ENCODE measurements around the gene SMAD5. TPM values are rescaled to one million over a fixed set of nuclear protein-coding genes. Genes with fewer than 3 reads are reported as not detected.

The SMAD5 gene
- total and polyA plus RNA-seq, 2 of the 8 experiments (the other 6 are each of a cell fraction or from before 2014, with no cell fraction given), result 30.2 to 60.5 TPM

DNA sequence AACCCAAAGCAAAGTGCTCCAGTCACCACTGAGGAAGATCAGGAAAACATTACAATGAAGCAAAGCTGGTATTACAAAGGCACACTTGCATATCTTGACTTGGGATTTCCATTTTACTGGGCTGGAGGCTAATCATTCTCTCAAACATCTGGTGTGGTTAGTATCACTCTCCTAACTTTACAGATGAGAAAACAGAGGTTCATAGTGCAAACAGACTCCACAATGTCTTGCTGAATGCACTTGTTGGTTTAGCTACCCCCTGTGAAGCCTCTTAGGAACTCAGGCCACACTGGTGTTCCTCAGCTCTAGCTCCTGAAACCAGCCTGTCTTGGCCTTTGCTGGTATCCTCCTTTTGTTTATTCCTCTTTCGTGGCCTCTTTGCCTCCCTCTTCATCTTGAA, 29.5 kb upstream of the SMAD5 start:
- Histone ChIP-seq H3K27ac (ENCODE audit: low read depth, low read length) (no peak overlapping the region), H2BK5ac (ENCODE audit: low read depth, low read length) (no peak overlapping the region), H3K4me2 (ENCODE audit: insufficient read depth in 1 of 2, low read depth in 2 of 2, low read length in 2 of 2) (no peak overlapping the region), H3K18ac (ENCODE audit: extremely low read depth, low read length) (no peak overlapping the region), H2BK12ac (ENCODE audit: low read depth, low read length) (no peak overlapping the region), H3K27me3 (replicated peaks in 1 of 4; ENCODE audit: control insufficient read depth in 3 of 4, extremely low read depth in 1 of 4, insufficient read depth in 3 of 4, low read length in 3 of 4) (no peaks in the 10 kb centered on the region; a peak in 1 of 7 replicates), H3K4me3 (ENCODE audit: extremely low read depth in 1 of 4, insufficient read depth in 2 of 4, low read depth in 3 of 4, low read length in 4 of 4) (no peak overlapping the region), H3K4me1 (replicated peaks in 1 of 4; ENCODE audit: control insufficient read depth in 3 of 4, insufficient read depth in 4 of 4, low read length in 3 of 4) (peaks cover 0 to 9% (median 2%) of the 10 kb centered on the region in 4 experiments; a peak in 3 of 7 replicates), H2BK20ac (ENCODE audit: low read length) (no peak overlapping the region), H4K8ac (ENCODE audit: extremely low read depth, insufficient read depth, low read length) (no peak overlapping the region), H2AFZ (ENCODE audit: low read length) (no peak overlapping the region), H3K23me2 (ENCODE audit: low read depth, low read length) (no peaks in the 10 kb centered on the region), H4K5ac (ENCODE audit: insufficient read length, low read depth, low read length) (no peak overlapping the region), H3K9ac (replicated peaks in 1 of 4; ENCODE audit: extremely low read depth in 1 of 4, low read depth in 3 of 4, low read length in 3 of 4) (no peak overlapping the region), H3K4ac (replicated peaks; ENCODE audit: insufficient read length, low read depth, low read length) (no peak overlapping the region), H2BK120ac (replicated peaks; ENCODE audit: low read depth, low read length) (no peak overlapping the region), H3K56ac (replicated peaks; ENCODE audit: insufficient read length, low read depth, low read length) (no peak overlapping the region), H3K79me1 (ENCODE audit: low read depth, low read length) (no peaks in the 10 kb centered on the region), H2AK5ac (ENCODE audit: low read depth, low read length) (no peak overlapping the region), H4K20me1 (replicated peaks in 1 of 2; ENCODE audit: control insufficient read depth in 1 of 2, insufficient read depth in 2 of 2, low read length in 2 of 2) (no peaks in the 10 kb centered on the region), H3K9me3 (ENCODE audit: insufficient read depth in 2 of 2, low read depth in 1 of 2, low read length in 1 of 2) (no peaks in the 10 kb centered on the region), H3K14ac (ENCODE audit: insufficient read length) (no peak overlapping the region), H3K23ac (ENCODE audit: insufficient read length) (no peak overlapping the region), H3K79me2 (ENCODE audit: control insufficient read depth in 1 of 2, insufficient read depth in 2 of 2, low read length in 2 of 2) (no peaks in the 10 kb centered on the region), H4K91ac (replicated peaks; ENCODE audit: insufficient read length, low read length) (no peak overlapping the region), H3K36me3 (ENCODE audit: control insufficient read depth in 2 of 4, insufficient read depth in 4 of 4, low read length in 3 of 4) (no peaks in the 10 kb centered on the region), H2BK15ac (ENCODE audit: low read length) (no peak overlapping the region)
- ChIA-PET POLR2A (ENCODE audit: partially characterized antibody) (no interaction called here), CTCF (ENCODE audit: partially characterized antibody) (interaction anchor here (0.8 to 1.3 kb wide), 2 partner anchors 21 to 28 kb away, joined by 3 read pairs; no protein-coding TSS in a partner anchor)
- FAIRE-seq (no peak), DNase-seq (ENCODE audit: low read depth in 1 of 2, low spot score in 2 of 2) (no peak)
- 90% methylated on average over 1 of the region's 1 CpG; no CpG with 5 or more reads in 1 of the 2 experiments for WGBS, 2 experiments (ENCODE audit: extremely low coverage in 1 of 2, insufficient coverage in 1 of 2, insufficient read length in 1 of 2, insufficient replicate concordance in 2 of 2, low coverage in 1 of 2, low lambda C conversion rate in 2 of 2, missing lambda C conversion rate in 1 of 2)
- TF ChIP-seq SIX5 (IDR thresholded peaks at IDR 0.05; ENCODE audit: low read depth, low read length) (no peak), TAF1 (IDR thresholded peaks at IDR 0.05; ENCODE audit: low read depth, low read length) (no peak), EZH2 (IDR thresholded peaks at IDR 0.05; ENCODE audit: low read depth, low read length, severe bottlenecking) (no peak), HDAC6 (IDR thresholded peaks at IDR 0.05; ENCODE audit: low read depth, low read length) (no peak), ASH2L (IDR thresholded peaks at IDR 0.05; ENCODE audit: low read length) (no peak), KDM1A (IDR thresholded peaks at IDR 0.05; ENCODE audit: borderline replicate concordance, low read length) (no peak), RXRA (IDR thresholded peaks at IDR 0.05; ENCODE audit: insufficient read depth, low read depth, low read length) (no peak), CTBP2 (IDR thresholded peaks at IDR 0.05; ENCODE audit: borderline replicate concordance, insufficient read depth, insufficient read length, low read length) (no peak), KDM4A (IDR thresholded peaks at IDR 0.05; ENCODE audit: low read depth, low read length, severe bottlenecking) (no peak), RAD21 (IDR thresholded peaks at IDR 0.05 in 1 of 2, conservative IDR thresholded peaks at IDR 0.05 in 1 of 2; ENCODE audit: low read depth in 2 of 2, low read length in 2 of 2) (no peak), CHD2 (IDR thresholded peaks at IDR 0.05; ENCODE audit: low read length) (no peak), TAF7 (optimal IDR thresholded peaks at IDR 0.05; ENCODE audit: borderline replicate concordance, low read depth, low read length) (no peak), MAFK (IDR thresholded peaks at IDR 0.05; ENCODE audit: low read depth, low read length) (no peak), POLR2A (IDR thresholded peaks at IDR 0.05; ENCODE audit: control extremely low read depth in 1 of 2, low read depth in 2 of 2, low read length in 2 of 2) (no peak)
- TF ChIP-seq, protein P1, sequence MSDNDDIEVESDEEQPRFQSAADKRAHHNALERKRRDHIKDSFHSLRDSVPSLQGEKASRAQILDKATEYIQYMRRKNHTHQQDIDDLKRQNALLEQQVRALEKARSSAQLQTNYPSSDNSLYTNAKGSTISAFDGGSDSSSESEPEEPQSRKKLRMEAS (IDR thresholded peaks at IDR 0.05), result no peak

All from H1 (cell line).